Kidney epithelial cell (primary cell): Measurements from ENCODE around the gene MCUR1. TPM values are rescaled to one million over a fixed set of nuclear protein-coding genes. Genes with fewer than 3 reads are reported as not detected.
"Not testable (repeated sequence)": the region's sequence is repeated elsewhere in the genome, so short reads cannot be mapped to it uniquely, and the experiment has no call there.

Experiments
- DNase-seq: peaks from one replicate; pipeline ENCODE4 v3.0.0-alpha.2; 2010; ENCODE audit warnings: low read depth
- H3K27me3 ChIP-seq: 2 replicates; pipeline ENCODE4 v1.6.0; 2011; ENCODE audit warnings: low read length; ENCODE audit not compliant: control insufficient read depth, insufficient read depth
- H3K36me3 ChIP-seq: 2 replicates; pipeline ENCODE4 v1.5.1; 2011; ENCODE audit warnings: low read length; ENCODE audit not compliant: control insufficient read depth, insufficient read depth
- H3K4me3 ChIP-seq: 2 replicates; pipeline ENCODE4 v1.5.1; 2011; ENCODE audit warnings: low read depth, mild to moderate bottlenecking, control low read depth, low read length
- total RNA-seq: library from RNA; depleted of rRNA; stranded (reverse); fragments of >200 nt; gene quantifications from 2 replicates; pipeline ENCODE4 v1.2.3, GENCODE V29; 2015
- TF ChIP-seq, protein P1 (sequence below): IDR thresholded peaks from 2 replicates; pipeline ENCODE4 v1.5.1; 2011; ENCODE audit warnings: mild to moderate bottlenecking, moderate library complexity, low read length, control low read depth, inconsistent platforms; ENCODE audit not compliant: insufficient read depth, poor library complexity, severe bottlenecking

Gene MCUR1
- total RNA-seq, 1 donor from 2014 or later = 15.0 TPM

GRCh38 chr6:13778028-13778427, 36.3 kb downstream of the MCUR1 start:
- H3K4me3 ChIP-seq = no peak overlapping the region
- no peaks in the 10 kb centered on the region for H3K36me3 ChIP-seq
- DNase-seq = no peak
- H3K27me3 ChIP-seq = no peaks in the 10 kb centered on the region
- TF ChIP-seq, protein P1, sequence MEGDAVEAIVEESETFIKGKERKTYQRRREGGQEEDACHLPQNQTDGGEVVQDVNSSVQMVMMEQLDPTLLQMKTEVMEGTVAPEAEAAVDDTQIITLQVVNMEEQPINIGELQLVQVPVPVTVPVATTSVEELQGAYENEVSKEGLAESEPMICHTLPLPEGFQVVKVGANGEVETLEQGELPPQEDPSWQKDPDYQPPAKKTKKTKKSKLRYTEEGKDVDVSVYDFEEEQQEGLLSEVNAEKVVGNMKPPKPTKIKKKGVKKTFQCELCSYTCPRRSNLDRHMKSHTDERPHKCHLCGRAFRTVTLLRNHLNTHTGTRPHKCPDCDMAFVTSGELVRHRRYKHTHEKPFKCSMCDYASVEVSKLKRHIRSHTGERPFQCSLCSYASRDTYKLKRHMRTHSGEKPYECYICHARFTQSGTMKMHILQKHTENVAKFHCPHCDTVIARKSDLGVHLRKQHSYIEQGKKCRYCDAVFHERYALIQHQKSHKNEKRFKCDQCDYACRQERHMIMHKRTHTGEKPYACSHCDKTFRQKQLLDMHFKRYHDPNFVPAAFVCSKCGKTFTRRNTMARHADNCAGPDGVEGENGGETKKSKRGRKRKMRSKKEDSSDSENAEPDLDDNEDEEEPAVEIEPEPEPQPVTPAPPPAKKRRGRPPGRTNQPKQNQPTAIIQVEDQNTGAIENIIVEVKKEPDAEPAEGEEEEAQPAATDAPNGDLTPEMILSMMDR = no peak

- H3K27me3 ChIP-seq = no peaks in the 10 kb centered on the region
- no peak overlapping the region for H3K4me3 ChIP-seq
- DNase-seq = no peak
- H3K36me3 ChIP-seq = no peaks in the 10 kb centered on the region
- TF ChIP-seq, protein P1 = no peak
Observed at GRCh38 chr6:13776602-13777001, 37.8 kb downstream of the MCUR1 start.

DNA sequence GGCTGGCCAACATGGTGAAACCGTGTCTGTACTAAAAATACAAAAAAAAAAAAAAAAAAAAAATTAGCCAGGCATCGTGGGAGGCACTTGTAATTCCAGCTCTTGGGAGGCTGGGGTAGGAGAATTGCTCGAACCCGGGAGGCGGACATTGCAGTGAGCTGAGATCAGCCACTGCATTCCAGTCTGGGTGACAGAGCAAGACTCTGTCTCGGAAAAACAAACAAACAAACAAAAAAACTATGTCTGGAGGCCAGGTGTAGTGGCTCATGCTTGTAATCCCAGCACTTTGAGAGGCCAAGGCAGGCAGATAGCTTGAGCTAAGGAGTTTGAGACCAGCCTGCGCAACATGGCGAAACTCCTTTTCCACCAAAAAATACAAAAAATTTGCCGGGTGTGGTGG, 38.9 kb downstream of the MCUR1 start:
- not testable (repeated sequence) for DNase-seq

DNA sequence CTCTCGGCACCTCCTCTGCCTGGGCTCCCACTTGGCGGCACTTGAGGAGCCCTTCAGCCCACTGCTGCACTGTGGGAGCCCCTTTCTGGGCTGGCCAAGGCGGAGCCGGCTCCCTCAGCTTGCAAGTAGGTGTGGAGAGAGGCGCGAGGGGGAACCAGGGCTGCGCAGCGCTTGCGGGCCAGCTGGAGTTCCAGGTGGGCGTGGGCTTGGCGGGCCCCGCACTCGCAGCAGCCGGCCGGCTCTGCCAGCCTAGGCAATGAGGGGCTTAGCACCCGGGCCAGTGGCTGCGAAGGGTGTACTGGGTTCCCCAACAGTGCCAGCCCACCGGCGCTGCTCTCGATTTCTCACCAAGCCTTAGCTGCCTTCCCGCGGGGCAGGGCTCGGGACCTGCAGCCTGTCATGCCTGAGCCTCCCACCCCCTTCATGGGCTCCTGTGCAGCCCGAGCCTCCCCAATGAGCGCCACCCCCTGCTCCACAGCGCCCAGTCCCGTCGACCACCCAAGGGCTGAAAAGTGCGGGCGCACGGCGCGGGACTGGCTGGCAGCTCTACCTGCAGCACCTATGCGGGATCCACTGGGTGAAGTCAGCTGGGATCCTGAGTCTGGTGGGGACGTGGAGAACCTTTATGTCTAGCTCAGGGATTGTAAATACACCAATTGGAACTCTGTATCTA, 41.9 kb downstream of the MCUR1 start:
- not testable (repeated sequence) for DNase-seq, H3K27me3 ChIP-seq, H3K36me3 ChIP-seq, H3K4me3 ChIP-seq

More for the DNA sequence above, 38.9 kb downstream of the MCUR1 start:
- not testable (repeated sequence) for H3K4me3 ChIP-seq, H3K27me3 ChIP-seq, H3K36me3 ChIP-seq

- Histone ChIP-seq H3K4me3 (no peak overlapping the region), H3K36me3 (no peaks in the 10 kb centered on the region), H3K27me3 (no peaks in the 10 kb centered on the region)
- TF ChIP-seq, protein P1 = peak; percentile 32
- DNase-seq = no peak
Observed at GRCh38 chr6:13769655-13770053, 44.7 kb downstream of the MCUR1 start.

DNA sequence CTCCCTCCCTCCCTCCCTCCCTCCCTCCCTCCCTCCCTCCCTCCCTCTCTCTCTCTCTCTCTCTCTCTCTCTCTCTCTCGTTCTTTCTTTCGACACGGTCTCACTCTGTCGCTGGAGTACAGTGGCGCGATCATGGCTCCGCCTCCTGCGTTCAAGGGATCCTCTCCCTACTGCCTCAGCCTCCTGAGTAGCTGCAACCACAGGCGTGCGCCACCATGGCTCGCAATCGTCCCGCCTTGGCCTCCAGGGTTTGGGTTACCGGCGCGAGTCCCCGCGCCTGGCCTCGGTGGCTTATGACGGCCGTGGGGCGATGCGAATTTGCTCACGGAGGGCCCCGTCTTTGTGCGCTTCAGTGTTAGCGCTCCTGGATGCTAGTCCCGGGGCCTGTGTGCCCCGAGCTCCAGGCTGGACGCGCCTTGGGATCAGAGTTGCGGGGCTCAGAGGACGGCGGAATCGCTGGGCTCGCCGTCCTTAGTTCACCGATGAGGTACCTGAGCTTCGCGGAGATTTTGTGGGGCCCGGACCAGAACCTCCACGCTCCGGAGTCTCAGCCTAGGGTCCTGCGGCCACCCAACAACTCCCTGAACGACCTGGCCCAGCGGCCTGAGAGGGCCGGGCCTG, 45.2 kb downstream of the MCUR1 start:
- no peak for DNase-seq
- Histone ChIP-seq H3K4me3 (no peak overlapping the region), H3K36me3 (no peaks in the 10 kb centered on the region), H3K27me3 (no peaks in the 10 kb centered on the region)
- TF ChIP-seq, protein P1 = no peak
